HG02642 (cell line): ENCODE results near the gene RAPGEF1.

Experiments used
- ATAC-seq: cut with Tn5 transposase; IDR thresholded peaks from one replicate; pipeline ENCODE4 v1.9.1; 2021; ENCODE audit warnings: mild to moderate bottlenecking; ENCODE audit not compliant: unreplicated experiment, poor library complexity

Gene RAPGEF1

DNA sequence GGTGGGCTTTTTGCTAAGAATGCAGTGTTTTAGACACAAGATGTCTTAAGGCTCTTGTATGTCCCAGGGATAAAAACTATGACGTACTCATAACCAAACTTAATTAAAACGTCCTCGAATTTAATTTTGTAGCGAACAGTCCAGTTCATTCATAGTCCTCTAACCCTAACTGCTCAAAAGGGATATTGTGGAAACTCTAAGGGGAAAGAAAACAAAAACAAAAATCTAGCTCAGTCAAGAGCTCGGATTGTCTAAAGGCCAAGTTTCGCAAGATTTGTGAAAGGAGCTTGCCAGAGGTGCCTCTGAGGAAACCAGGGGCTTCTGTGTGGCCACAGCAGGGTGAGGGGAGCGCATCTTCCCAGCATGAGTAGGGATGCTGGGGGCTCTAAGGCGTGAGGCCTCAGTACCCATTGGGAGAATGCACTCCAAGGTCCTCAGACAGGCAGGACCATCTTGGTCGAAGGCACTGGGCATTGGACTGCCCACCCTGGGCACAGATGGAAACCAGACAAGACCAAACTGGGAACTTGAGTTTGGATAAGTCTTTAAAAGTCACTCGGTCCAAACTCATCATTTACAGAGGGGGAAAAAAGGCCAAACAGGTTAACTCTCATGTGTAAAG, 122.8 kb downstream of the RAPGEF1 start:
- no peak for ATAC-seq

DNA sequence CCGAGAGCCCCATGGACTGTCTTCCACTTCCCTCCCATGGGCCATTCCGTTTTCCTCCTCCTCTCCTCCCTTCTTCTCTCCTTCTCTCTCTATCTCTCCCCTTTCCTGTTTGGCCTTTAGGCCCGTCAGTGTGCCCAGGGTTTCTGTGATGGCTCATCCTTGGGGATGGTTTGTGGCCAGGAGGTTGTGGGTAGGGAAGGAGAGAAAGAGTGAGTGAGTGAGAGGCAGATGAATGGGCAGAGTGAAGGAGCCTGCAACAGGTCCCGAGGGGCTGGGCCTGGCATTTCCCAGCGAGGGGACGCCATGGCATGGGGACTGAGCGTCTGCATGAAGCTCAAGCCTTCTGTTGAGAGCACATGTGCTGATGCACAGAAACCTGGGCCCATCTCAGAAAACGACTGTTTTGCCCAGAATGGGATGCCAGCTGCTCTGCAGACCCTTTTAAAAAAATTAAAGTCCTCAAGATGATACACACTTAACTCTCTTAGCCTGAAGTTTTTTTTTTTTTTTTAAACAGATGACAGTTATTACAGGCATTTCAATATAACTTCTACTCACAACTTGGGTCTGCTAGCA, 125.4 kb downstream of the RAPGEF1 start:
- ATAC-seq = no peak

DNA sequence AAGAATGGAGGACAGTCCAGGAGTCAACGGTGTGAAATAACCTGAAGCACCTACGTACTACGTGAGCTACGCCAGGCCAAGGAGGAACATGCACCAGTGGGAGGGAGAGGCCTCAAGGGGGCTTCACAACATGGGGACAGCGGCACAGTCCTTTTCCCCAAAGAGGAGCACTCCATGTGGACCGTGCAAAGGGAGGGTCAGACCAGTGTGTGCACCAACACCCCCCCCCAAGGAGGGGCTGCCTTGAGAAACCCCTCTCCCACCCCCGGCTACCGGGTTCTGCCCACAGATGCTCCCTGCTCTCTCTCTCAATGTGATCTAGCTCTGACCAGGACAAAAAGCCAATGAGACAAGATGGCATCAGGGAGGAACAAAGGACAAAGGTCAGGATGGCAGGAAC, 126.0 kb downstream of the RAPGEF1 start:
- no peak for ATAC-seq

DNA sequence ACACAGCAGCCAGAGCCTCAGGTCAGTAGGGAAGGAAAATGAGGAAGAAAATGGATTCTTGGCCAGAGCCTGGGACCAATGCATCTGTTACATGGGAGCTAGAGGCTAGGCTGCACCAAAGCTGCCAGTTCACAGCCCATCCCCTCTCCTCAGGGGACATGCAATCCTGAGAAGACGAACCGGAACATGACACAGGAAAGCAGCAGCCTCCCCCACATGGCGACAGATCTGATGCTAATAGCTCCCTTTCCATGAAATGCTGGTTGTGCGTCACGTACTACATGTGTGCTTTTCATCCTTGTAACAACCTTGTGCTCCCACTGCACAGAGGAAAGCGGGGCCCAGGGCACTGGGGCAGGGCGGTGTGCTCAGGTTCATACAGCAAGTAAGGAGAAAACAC, 127.0 kb downstream of the RAPGEF1 start:
- ATAC-seq = no peak

- ATAC-seq = no peak
These were observed 128.1 kb downstream of the RAPGEF1 start for GRCh38 chr9:131611586-131612315.

GRCh38 chr9:131610231-131610761, 129.6 kb downstream of the RAPGEF1 start:
- ATAC-seq = no peak

- ATAC-seq = no peak
These were observed 130.6 kb downstream of the RAPGEF1 start for GRCh38 chr9:131609099-131609830.

DNA sequence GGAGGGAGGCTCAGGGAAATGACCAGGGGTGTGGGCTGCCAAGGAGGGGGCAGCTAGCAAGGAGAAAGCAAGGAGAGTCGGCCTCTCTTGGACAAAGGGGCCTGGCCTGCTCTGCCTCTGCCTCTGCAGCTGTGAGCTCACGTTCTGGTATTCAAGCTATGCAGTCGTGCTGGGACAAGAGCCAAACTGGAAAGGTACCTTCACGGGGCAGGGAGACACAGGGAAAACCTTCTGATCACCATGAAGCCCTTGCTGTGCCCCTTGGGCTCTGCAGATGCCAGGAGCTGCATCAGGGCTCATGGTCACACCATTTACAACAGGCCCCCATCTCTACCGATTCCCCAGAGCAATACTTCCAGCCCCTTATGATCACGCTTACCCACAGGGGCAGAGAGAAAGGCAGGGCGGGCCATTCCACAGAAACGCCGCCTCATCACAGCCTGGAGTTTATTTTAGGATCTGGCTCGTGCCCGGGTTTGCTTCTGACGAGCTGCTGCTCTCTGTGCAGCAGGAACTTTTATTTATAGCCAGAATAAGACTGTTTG, 131.3 kb downstream of the RAPGEF1 start:
- ATAC-seq = no peak

GRCh38 chr9:131607591-131607990, 132.3 kb downstream of the RAPGEF1 start:
- no peak for ATAC-seq

DNA sequence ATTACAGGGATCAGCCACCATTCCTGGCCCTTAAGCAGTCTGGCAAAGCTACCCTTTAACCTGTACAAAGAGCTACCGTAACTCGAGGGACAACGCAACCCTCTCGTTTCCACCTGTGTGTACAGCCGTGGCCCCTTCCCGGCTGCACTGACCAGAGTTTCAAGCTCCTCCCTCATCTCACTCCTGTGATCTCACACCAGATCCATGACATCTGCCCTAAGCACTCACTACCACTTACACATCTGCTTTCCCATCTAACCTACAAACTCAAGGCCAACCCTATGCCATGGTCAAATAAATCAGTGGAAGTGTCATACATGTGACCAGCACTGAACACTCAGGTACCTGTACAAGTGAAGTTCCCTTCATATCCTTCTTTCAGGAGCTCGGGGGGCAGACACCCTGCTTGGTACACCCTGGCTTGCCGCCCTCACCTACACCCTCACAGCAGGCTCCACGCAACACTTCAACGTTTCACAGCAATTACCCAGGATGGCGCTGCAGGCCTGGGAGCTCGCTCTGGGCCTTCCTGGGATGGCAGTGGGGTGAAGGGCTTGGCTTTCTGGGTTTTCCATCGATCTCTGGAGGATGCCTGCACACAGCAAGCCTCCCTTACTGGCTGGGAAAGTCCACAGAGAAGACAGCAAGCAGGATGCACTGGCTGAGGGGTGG, 132.8 kb downstream of the RAPGEF1 start:
- ATAC-seq = no peak

DNA sequence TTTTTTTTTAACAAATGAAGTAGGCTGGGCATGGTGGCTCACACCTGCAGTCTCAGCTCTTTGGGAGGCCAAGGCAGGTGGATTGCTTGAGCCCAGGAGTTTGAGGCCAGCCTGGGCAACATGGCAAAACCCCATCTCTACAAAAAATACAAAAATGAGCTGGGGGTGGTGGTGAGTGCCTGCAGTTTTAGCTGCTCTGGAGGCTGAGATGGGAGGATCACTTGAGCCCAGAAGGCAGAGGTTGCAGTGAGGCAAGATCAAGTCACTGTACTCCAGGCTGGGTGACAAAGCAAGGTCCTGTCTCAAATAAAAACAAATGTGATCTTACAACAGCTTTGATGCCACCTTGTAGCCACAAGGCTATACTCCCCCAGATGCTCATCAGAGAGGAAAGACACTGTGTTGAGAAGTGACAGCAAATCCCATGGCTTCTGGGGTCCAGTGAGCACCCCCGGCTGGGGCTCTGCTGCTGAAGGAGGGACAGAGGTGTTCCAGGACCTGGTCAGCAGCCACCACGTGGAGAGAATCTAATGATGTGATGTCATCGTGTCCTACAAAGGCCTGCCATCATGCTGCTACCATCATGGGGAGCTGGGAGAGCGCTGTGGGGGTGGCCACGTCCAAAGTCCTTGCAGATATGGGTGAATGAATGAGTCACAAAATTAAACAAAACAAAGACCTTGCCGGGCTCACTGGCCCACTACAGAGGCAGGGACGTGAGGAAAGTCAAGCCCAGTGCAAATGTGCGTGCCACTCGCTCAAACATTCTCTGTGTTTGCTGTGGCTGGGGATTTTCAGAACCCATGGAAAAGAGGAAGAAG, 133.9 kb downstream of the RAPGEF1 start:
- ATAC-seq = no peak

DNA sequence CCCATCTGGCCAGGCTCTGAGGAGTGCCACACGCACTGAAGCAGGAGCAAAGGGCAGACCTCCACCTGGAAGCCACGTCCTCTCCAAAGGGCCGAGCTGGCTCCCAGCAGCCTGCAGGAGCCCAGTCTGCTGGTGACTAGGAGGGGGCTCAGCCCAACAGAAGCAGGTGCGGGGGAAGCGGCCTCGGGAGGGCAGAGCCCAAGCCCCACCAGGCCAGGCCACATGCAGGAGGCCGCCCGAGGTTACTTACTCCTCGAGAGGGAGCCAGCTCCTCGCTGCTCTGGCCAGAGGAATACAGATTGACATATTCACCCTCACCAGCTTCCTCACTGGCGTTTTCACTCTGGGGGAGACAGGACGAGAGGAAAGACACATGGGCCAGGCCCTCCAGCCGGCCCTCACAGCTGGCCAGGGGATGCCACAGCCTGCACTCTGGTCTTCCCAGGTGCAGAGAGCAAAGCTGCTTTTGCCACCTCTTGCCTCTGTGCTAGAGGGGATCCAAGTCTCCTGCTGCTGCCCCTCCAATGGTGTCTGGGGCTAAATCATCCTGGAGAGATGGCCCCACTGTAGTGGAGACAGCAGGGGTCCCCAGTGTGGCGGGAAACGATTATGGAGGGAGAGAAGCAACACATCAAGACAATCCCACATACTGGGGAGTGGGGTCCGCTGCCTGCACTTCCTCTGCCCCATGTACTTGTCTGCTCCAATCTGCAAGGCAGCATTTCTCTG, 136.0 kb downstream of the RAPGEF1 start:
- ATAC-seq = no peak

GRCh38 chr9:131603199-131603598, 136.7 kb downstream of the RAPGEF1 start:
- ATAC-seq = no peak

- ATAC-seq = no peak
These were observed 138.1 kb downstream of the RAPGEF1 start for GRCh38 chr9:131601683-131602181.

DNA sequence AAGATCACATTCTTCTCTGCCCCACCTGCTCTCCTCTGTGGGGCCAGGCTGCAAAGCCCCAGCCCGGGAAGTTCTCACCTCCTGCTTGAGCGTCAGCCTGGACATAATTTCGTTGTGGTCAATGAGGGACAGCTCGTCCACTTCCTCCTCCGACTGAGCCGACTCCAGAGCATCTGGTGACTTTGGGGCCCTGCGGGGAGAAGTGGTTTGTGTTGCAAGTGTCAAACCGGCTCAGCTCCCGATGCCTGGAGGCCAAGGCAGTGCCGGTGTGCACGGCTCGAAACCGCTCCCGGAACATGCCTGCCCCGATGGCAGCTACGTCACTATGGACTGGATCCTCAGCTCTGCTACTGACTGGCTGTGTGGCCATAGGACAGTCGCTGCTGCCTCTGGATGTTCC, 141.8 kb downstream of the RAPGEF1 start:
- ATAC-seq = no peak

DNA sequence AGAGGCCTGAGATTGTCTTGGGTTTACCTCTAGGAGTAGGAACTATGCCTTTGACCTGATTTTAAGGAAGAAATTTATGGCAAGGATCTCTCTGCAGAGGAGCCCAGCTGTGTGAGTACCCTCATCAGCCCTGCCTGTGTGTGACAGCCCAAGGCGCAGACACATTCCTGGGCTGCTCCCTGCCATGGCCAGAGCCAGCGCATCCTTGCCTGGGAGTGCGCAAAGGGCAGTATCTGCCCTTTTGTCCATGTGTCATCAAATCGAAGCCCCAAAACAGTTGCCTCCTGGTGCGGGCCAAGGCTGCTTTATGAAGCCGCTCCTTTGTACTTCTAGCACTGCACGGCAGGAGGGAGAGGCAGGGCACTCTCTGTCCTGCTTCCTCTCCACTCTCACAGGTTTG, 142.6 kb downstream of the RAPGEF1 start:
- ATAC-seq = no peak

GRCh38 chr9:131596430-131596743, 143.5 kb downstream of the RAPGEF1 start:
- no peak for ATAC-seq

DNA sequence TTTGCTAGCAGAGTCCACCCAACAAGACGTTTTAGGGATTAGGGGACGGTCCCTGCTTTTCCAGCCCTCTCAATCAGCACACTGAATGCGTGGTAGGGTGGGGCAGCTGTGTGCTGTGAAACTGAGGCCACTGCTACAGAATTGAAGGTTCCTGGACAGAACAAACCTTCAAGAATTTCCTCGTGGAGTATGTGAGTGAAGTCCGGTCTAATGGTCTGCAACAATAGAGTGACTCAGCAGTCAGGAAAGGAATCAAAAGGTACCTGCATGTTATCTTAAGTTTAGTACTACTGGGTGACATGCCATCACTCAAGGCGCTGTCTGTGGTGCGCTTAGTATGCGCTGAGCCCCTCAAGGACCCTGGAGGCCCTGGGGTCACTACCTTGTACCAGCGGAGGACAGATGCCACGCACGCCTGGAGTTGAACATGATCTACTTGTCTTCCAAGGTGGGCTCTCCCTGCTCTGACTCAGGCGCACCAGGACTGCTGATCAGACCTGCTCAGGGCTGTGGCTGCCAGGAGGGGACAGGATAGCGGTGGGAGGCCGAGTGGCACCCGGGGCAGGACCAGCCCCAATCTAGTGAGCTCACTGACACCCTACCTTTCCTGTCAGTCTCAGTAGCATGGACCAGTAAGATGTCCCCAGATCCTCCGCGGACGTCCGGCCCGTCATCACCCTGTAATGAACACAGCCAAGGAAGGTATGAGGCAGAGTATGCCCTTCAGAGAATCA, 144.0 kb downstream of the RAPGEF1 start:
- no peak for ATAC-seq
